HCT116 (cell line): ENCODE measurements around the gene CHST8. TPM values are rescaled to one million over a fixed set of nuclear protein-coding genes. Genes with fewer than 3 reads are reported as not detected.

Experiments
- ATAC-seq: fragments of 200-7000 bp; cut with Tn5 transposase; 2 replicates; pipeline ENCODE4 v1.9.1; 2020; ENCODE audit warnings: mild to moderate bottlenecking, moderate library complexity
- BruUV-seq: library from RNA; stranded (reverse); fragments of 400-500 nt; replicated peaks from 2 replicates; lab custom pipeline; 2021; lab: Mats Ljungman, UMichigan
- CTCF ChIA-PET: fragments of 300-600 bp; sonication (Branson Sonifier 250); formaldehyde crosslinking; loops from one replicate; lab custom pipeline; 2021; ENCODE audit warnings: antibody characterized with exemption; lab: Charles Lee
- POLR2A ChIA-PET: fragments of 300-600, 350-600 bp; sonication (Branson Sonifier 250); formaldehyde crosslinking; loops from one replicate; lab custom pipeline; 2021; ENCODE audit warnings: antibody characterized with exemption; lab: Charles Lee
- RAD21 ChIA-PET, 2 experiments: fragments of 300-600 bp; sonication (Branson Sonifier 250); formaldehyde crosslinking; loops; one replicate each; lab custom pipeline; 2023; ENCODE audit warnings: low total read pairs in 2 of 2; ENCODE audit not compliant: uncharacterized antibody in 2 of 2, unreplicated experiment in 2 of 2, low non-redundant PET in 1 of 2; lab: Charles Lee
- DNase-seq: peaks from one replicate; pipeline ENCODE4 v3.0.0-alpha.2; 2010; ENCODE audit warnings: low read depth, low spot score
- H2AFZ ChIP-seq: fragments of 200-600 bp; shearing (Covaris generic), sonication (generic); 2 replicates; pipeline ENCODE4 v1.6.1; 2017; ENCODE audit warnings: low read depth, mixed run types, mixed read lengths, antibody characterized with exemption, low read length; ENCODE audit not compliant: poor library complexity, severe bottlenecking
- H3K27ac ChIP-seq: 2 replicates; pipeline ENCODE4 v1.5.1; 2012; ENCODE audit warnings: low read depth, low read length
- H3K27me3 ChIP-seq: fragments of 200-600 bp; sonication (generic); 2 replicates; pipeline ENCODE4 v1.6.1; 2016; ENCODE audit warnings: mixed run types, low read length, mixed read lengths; ENCODE audit not compliant: insufficient read depth
- H3K36me3 ChIP-seq, 2 experiments: fragments of 200-500 bp in 1 of 2; fragments of 200-600 bp in 1 of 2; sonication (Bioruptor generic) in 1 of 2; sonication (generic) in 1 of 2; 2 replicates each; pipeline versions ENCODE4 v1.5.1 to v1.6.1; 2014 to 2016; ENCODE audit warnings: low read length in 2 of 2, inconsistent platforms in 1 of 2, mixed read lengths in 1 of 2, mixed run types in 1 of 2; ENCODE audit not compliant: insufficient read depth in 2 of 2, control insufficient read depth in 1 of 2
- H3K4me1 ChIP-seq, 2 experiments: fragments of 200-600 bp in 1 of 2; sonication (generic) in 1 of 2; 2 replicates each; pipeline versions ENCODE4 v1.5.1 to v1.6.1; 2012 to 2017; ENCODE audit warnings: low read length in 2 of 2, inconsistent platforms in 1 of 2, mild to moderate bottlenecking in 1 of 2, mixed read lengths in 1 of 2, mixed run types in 1 of 2, moderate library complexity in 1 of 2; ENCODE audit not compliant: insufficient read depth in 2 of 2, control insufficient read depth in 1 of 2
- H3K4me2 ChIP-seq: fragments of 200-600 bp; sonication (generic); 2 replicates; pipeline ENCODE4 v1.6.1; 2017; ENCODE audit warnings: mixed run types, low read length, mixed read lengths
- H3K4me3 ChIP-seq, 2 experiments: fragments of 200-600 bp in 1 of 2; sonication (generic) in 1 of 2; replicated peaks in 1 of 2; 2 replicates each; pipeline ENCODE4 v1.5.1; 2011 to 2016; ENCODE audit warnings: low read length in 2 of 2, control low read depth in 1 of 2, low read depth in 1 of 2, mild to moderate bottlenecking in 1 of 2, mixed read lengths in 1 of 2, mixed run types in 1 of 2
- H3K79me2 ChIP-seq: fragments of 200-600 bp; sonication (generic); 2 replicates; pipeline ENCODE4 v1.6.1; 2017; ENCODE audit warnings: mild to moderate bottlenecking, mixed run types, low read length, moderate library complexity, mixed read lengths; ENCODE audit not compliant: insufficient read depth
- H3K9ac ChIP-seq: fragments of 200-600 bp; sonication (generic); 2 replicates; pipeline ENCODE4 v1.6.1; 2016; ENCODE audit warnings: low read length, mixed read lengths
- H3K9me2 ChIP-seq: fragments of 200-600 bp; sonication (generic), shearing (Covaris generic); 2 replicates; pipeline ENCODE4 v1.6.1; 2017; ENCODE audit warnings: mixed run types, mild to moderate bottlenecking, moderate library complexity; ENCODE audit not compliant: insufficient read depth
- H3K9me3 ChIP-seq, 2 experiments: fragments of 200-500 bp in 1 of 2; fragments of 200-600 bp in 1 of 2; sonication (Bioruptor generic) in 1 of 2; sonication (generic) in 1 of 2; 2 replicates each; pipeline ENCODE4 v1.6.1; 2014 to 2017; ENCODE audit warnings: low read length in 2 of 2, mixed read lengths in 2 of 2, inconsistent platforms in 1 of 2, low read depth in 1 of 2, mild to moderate bottlenecking in 1 of 2, mixed run types in 1 of 2, moderate library complexity in 1 of 2; ENCODE audit not compliant: control insufficient read depth in 1 of 2, insufficient read depth in 1 of 2
- H4K20me1 ChIP-seq: fragments of 200-600 bp; sonication (generic), shearing (Covaris generic); 2 replicates; pipeline ENCODE4 v1.6.1; 2017; ENCODE audit warnings: mixed run types, mild to moderate bottlenecking, moderate library complexity; ENCODE audit not compliant: insufficient read depth
- ELF1 ChIP-seq: IDR thresholded peaks from 2 replicates; pipeline ENCODE4 v1.6.1; 2012; ENCODE audit warnings: low read depth, borderline replicate concordance
- EZH2 ChIP-seq: fragments of 200-600 bp; sonication (generic); IDR thresholded peaks from 2 replicates; pipeline ENCODE4 v1.6.1; 2017; ENCODE audit warnings: antibody characterized with exemption, mixed run types
- EZH2phosphoT487 ChIP-seq: fragments of 200-600 bp; IDR thresholded peaks from 2 replicates; pipeline ENCODE4 v1.6.1; 2018; ENCODE audit warnings: antibody characterized with exemption, borderline replicate concordance
- FOSL1 ChIP-seq: IDR thresholded peaks from 2 replicates; pipeline ENCODE4 v1.6.1; 2012; ENCODE audit warnings: low read depth
- POLR2AphosphoS5 ChIP-seq: IDR thresholded peaks from 2 replicates; pipeline ENCODE4 v1.6.1; 2011; ENCODE audit warnings: mild to moderate bottlenecking, low read depth, low read length, moderate library complexity
- SIN3A ChIP-seq: IDR thresholded peaks from 2 replicates; pipeline ENCODE4 v1.6.1; 2012; ENCODE audit warnings: low read depth
- SP1 ChIP-seq: IDR thresholded peaks from 2 replicates; pipeline ENCODE4 v1.6.1; 2012; ENCODE audit warnings: low read depth
- TCF7L2 ChIP-seq: IDR thresholded peaks from 2 replicates; pipeline ENCODE4 v1.7.0; 2011; ENCODE audit warnings: borderline replicate concordance, inconsistent platforms; ENCODE audit not compliant: insufficient read depth, insufficient read length; ENCODE audit errors: extremely low read depth
- ZBTB33 ChIP-seq: IDR thresholded peaks from 2 replicates; pipeline ENCODE4 v1.6.1; 2011; ENCODE audit warnings: mild to moderate bottlenecking, low read length, moderate library complexity; ENCODE audit not compliant: insufficient replicate concordance; ENCODE audit errors: extremely low read depth
- ZFX ChIP-seq: fragments of 450-650 bp; IDR thresholded peaks from 2 replicates; pipeline ENCODE4 v1.6.1; 2017
- intact Hi-C: fragments of 100-400 bp; cut with micrococcal nuclease; formaldehyde crosslinking; loops from 2 replicates; pipeline ENCODE4 v1.10.0; 2022
- total RNA-seq: library from RNA; stranded (reverse); gene quantifications from one replicate; pipeline ENCODE4 v1.2.1, GENCODE V29; 2021; ENCODE audit not compliant: unreplicated experiment

The CHST8 gene
- total RNA-seq, 1 experiment from 2014 or later = not detected

DNA sequence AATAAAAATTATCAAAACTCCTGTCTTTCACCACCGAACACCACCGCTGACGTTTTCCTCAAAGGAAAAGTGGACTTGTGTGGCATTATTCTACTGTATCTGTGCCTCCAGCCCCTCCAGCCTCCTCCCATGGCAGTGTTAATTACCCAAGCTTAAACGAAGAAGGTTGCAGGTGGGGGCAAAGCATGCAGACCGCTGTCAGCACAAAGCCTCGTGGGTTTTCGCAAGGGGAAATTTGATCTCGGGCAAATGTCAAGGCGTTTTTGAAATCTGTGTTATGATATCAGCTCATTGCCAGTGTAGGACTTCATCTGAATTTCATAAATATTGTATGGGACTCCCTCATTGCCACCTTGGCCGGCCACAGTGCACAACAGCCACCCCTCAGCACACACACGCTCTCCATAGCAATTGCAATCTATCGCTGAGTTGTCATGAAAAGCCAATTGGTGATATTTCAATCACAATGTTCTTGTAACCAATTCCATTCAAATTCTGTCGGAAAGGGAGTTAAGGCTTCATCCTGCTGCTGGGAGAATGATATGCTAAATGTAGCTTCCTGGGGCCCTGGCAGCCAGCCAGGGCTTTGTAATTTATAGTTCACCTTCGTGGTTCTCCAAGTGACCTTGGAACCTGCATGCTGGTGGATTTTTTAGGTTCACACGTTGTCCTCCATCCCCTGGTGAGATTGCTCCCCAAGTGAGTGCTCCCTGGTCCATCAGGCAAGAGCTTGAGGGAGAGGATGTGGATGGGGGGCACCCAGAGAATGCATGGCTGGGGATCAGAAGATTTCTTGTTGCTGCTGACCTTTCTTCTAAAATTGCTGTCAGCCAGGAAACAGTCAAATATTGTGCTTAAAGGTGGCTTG lies 16.6 kb downstream of the CHST8 start:
- H3K27me3 ChIP-seq = no peaks in the 10 kb centered on the region
- no peaks in the 10 kb centered on the region for H3K9me3 ChIP-seq
- no peak for ATAC-seq
- RAD21 ChIA-PET = no interaction called here
- H3K36me3 ChIP-seq = no peaks in the 10 kb centered on the region
- H3K9me2 ChIP-seq = no peaks in the 10 kb centered on the region
- no peak overlapping the region for H3K4me3 ChIP-seq
- no TSS peak for BruUV-seq
- intact Hi-C loops = no loop called here
- no peak overlapping the region for H3K27ac ChIP-seq
- H3K4me1 ChIP-seq = no peaks in the 10 kb centered on the region
- DNase-seq = no peak
- TF ChIP-seq SIN3A = no peak
- no peak for TF ChIP-seq FOSL1
- TF ChIP-seq SP1 = no peak
- no peak for TF ChIP-seq ELF1
- TF ChIP-seq EZH2 = no peak
- no peak for TF ChIP-seq POLR2AphosphoS5
- TF ChIP-seq ZBTB33 = no peak
- no peak for TF ChIP-seq TCF7L2
- TF ChIP-seq ZFX = no peak
- no peak for TF ChIP-seq EZH2phosphoT487
- H3K4me2 ChIP-seq = no peak overlapping the region
- no peak overlapping the region for H2AFZ ChIP-seq
- CTCF ChIA-PET = no interaction called here
- POLR2A ChIA-PET = no interaction called here
- H4K20me1 ChIP-seq = no peaks in the 10 kb centered on the region
- H3K9ac ChIP-seq = no peak overlapping the region
- no peaks in the 10 kb centered on the region for H3K79me2 ChIP-seq
